HUDEP-2 (cell line): ENCODE measurements around the gene LHFPL6.

ENCODE experiments used
- DNase-seq, 76 experiments: peaks; one replicate each; lab custom pipeline; 2025; ENCODE audit not compliant: unreplicated experiment in 76 of 76; lab: John Stamatoyannopoulos, UW

The LHFPL6 gene

GRCh38 chr13:39321574-39321973 is 281.4 kb downstream of the LHFPL6 start:
- no peak for DNase-seq

- DNase-seq: no peak
Observed at GRCh38 chr13:39318161-39318560, 284.8 kb downstream of the LHFPL6 start.

GRCh38 chr13:39317291-39317690 is 285.7 kb downstream of the LHFPL6 start:
- DNase-seq: no peak

- DNase-seq: no peak
Observed at GRCh38 chr13:39315796-39316195, 287.2 kb downstream of the LHFPL6 start.

GRCh38 chr13:39313721-39314120 is 289.3 kb downstream of the LHFPL6 start:
- no peak for DNase-seq

GRCh38 chr13:39312596-39312995 is 290.4 kb downstream of the LHFPL6 start:
- DNase-seq: no peak

GRCh38 chr13:39311619-39312018 is 291.4 kb downstream of the LHFPL6 start:
- DNase-seq: no peak

GRCh38 chr13:39310961-39311360 is 292.0 kb downstream of the LHFPL6 start:
- DNase-seq: no peak

- no peak for DNase-seq
Observed at GRCh38 chr13:39306639-39307589, 296.1 kb downstream of the LHFPL6 start.

GRCh38 chr13:39302820-39303219 is 300.2 kb downstream of the LHFPL6 start:
- no peak for DNase-seq

- DNase-seq: no peak
Observed at GRCh38 chr13:39298951-39299350, 304.0 kb downstream of the LHFPL6 start.

GRCh38 chr13:39297664-39298171 is 305.3 kb downstream of the LHFPL6 start:
- no peak for DNase-seq

GRCh38 chr13:39297023-39297422 is 306.0 kb downstream of the LHFPL6 start:
- no peak for DNase-seq

GRCh38 chr13:39296193-39296592 is 306.8 kb downstream of the LHFPL6 start:
- DNase-seq: no peak
